T1000 (cell line): ENCODE data around the gene FRMD8.
"Not testable (repeated sequence)": the region's sequence is repeated elsewhere in the genome, so short reads cannot be mapped to it uniquely, and the experiment has no call there.

Experiments used
- DNase-seq: peaks from one replicate; lab custom pipeline; 2025; ENCODE audit warnings: mixed read lengths; lab: John Stamatoyannopoulos, UW

Gene FRMD8

GRCh38 chr11:65435981-65436411 lies 49.6 kb downstream of the FRMD8 start:
- no peak for DNase-seq

GRCh38 chr11:65436412-65437032 lies 50.1 kb downstream of the FRMD8 start:
- DNase-seq, result no peak

DNA sequence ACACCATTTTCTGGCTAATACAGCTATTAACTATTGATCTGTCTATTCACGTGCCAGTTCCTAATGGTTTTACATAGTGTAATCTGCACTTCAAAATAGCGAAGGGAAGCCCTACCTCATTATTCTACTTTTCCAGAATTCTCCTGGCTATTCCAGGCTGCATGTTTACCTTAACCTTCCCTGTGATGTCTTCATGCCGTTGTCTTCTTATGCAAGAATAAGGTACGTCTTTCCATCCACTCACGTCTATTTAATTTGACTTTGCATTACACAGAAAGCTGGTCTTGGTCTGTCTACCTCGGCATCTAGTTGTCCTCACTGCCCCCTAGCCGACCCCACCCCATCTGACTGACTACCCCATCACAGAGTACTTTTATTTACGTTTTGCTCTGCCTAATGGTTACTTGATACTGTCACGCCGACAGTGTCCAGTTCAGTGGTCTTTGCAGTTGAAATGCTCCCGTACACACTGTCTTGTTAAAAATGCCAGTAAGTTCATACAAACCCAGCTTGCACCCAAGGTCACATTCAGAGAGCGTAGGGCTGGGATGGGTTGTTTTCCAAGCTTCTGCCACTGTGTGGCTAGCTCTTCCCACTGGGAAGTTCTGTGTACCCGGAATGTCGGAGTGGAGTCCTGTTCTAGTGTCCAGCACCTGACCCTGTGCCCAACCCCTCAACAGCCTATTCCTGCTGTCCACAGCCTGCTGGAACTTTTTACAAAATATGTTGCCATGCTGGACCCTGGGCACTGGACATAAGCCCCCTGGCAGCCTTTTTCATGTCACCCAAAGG lies 51.2 kb downstream of the FRMD8 start:
- no peak for DNase-seq

DNA sequence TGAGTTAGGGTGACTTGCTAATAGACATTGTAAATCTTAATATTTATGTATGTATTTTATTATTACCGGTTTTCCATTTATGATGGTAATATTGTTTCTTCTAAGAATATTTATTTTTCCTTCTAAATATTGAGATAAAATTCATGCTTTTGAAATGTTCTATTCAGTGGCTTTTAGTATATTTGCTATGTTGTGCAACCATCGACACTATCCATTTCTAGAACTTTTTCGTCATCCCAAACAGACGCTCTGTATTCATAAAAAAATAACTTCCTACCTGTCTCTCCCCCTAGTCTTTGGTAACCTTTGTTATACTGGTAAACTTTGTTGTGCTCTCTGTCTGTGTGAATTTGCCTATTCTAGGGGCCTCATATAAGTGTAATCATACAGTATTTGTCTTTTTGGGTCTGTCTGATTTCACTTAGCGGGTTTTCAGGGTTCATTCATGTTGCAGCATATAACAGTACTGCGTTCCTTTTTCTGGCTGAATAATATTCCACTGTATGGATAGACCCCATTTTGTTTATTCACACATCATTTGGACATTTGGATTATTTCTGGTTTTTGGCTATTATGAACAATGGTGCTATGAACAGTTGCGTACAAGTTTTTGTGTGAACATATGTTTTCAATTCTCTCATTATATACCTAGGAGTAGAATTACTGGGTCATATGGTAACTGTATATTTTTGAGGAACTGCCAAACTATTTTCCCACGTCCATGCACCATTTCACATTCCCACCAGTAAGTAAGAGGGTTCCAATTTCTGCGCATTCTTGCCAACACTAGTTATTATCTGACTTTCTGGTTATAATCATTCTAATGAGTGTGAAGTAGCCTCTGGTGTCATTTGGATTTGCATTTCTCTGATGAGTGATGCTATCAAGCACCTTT lies 52.1 kb downstream of the FRMD8 start:
- DNase-seq, result no peak

DNA sequence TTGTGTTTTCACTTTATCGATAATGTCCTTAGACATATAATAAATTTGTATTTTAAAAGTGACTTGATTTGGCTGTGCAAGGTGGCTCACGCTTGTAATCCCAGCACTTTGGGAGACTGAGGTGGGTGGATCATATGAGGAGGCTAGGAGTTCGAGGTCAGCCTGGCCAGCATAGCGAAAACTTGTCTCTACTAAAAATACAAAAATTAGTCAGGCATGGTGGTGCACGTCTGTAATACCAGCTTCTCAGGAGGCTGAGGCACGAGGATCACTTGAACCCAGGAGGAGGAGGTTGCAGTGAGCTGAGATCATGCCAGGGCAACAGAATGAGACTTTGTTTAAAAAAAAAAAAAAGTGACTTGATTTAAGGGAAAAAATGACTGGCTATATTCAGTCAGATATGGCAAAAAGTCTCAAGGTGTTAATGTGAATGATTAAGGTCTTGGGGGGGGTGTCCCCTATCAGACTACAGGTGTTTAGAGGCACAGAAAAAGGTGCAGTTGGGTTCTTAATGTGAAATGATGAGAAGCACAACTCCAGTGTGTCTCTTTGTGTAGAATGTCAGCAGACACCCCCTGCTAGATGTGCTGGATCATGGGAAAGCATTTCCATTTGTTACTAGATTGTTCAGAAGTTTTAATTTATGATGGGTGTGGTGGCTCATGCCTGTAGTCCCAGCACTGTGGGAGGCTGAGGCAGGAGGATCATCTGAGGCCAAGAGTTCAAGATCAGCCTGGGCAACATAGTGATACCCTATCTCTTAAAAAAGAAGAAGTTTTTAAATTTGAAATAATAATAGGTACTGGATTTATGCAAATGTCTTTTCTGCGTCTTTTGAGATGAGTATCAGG lies 53.1 kb downstream of the FRMD8 start:
- DNase-seq, result no peak

- no peak for DNase-seq
Observed at GRCh38 chr11:65440831-65441499, 54.5 kb downstream of the FRMD8 start.

- DNase-seq, result no peak
Observed at GRCh38 chr11:65442842-65443331, 56.5 kb downstream of the FRMD8 start.

DNA sequence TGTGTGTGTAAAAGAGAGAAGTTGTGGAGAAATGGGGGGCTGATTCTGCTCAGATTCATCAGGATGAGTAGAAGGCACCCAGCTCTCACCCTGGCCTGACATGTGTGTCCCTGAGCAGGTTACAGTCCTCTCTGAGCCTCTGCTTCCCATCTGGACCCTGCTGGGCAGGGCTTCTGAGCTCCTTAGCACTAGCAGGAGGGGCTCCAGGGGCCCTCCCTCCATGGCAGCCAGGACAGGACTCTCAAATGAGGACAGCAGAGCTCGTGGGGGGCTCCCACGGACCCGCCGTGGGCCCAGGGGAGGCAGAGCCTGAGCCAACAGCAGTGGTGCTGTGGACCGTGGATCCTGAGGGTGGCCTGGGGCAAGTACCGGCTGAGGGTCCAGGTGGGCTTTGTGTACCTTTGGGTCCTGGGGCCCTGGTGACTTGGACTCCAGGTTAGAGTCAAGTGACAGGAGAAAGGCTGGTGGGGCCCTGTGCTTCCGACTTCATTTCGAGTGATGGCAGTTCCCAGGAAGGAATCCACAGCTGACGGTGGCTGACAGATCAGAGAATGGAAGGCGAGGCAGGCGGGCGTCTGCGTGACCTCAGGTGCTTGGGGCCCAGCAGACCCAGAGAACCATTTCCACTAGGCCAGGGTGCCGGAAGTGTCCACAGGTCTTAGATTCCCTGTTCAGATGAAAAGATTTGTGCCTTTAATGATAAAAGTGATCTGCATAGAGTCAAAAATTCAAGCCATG lies 58.0 kb downstream of the FRMD8 start:
- DNase-seq, result no peak

DNA sequence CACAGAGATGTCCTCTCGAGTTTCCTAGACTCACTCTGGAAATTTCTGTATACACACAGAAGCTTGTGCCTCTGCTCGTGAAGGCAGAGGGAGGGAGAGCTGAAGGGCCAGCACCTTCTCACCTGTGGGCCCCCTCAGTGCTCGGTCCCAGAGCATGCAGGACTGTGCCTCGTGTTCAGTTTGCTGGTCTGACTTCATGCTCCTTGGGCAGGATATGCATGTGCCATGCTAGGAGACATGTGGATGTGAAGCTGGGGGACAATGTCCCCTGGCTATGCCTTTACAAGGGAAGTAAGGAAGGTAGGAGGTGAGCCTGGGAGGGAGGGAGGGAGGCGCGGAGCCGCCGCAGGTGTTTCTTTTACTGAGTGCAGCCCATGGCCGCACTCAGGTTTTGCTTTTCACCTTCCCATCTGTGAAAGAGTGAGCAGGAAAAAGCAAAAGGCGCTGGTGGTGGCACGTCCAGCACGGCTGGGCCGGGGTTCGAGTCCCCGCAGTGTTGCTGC lies 58.7 kb downstream of the FRMD8 start:
- DNase-seq, result no peak

GRCh38 chr11:65445604-65446445 lies 59.4 kb downstream of the FRMD8 start:
- DNase-seq, result peak; percentile 56

GRCh38 chr11:65446446-65447277 lies 60.2 kb downstream of the FRMD8 start:
- peak; percentile 56 for DNase-seq

GRCh38 chr11:65448074-65448417 lies 61.6 kb downstream of the FRMD8 start:
- no peak for DNase-seq

DNA sequence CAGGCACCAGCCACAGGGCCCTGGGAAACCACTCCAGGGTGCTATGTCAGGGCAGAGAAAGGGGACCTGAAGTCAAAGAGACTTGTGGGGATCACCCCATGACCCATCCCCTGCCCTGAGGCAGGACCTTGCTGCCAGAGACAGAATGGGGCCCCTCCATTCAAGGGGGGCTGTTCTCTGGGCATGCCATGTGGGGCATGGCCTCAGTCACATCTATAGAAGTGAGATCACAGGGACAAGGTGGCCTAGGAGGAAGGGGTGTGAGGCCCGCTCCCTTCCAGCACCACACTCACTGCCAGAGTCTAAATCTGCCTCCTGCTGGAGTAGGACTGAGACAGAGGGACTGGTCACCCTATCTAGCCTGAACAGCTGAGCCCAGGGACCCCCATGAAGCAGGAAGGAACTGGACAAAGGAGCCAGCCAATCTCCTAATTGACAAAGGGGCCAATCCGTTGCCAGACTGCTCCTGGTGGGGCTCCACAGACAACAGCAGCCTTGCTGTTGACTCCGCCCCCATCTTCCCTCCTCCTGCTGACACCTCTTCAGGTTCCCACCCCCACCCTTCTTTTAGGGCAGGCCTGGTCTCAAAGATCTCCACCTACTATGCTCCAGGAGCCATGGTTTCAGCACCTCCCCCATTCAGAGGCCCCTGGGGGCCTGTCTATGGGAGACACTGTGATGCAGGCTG lies 62.1 kb downstream of the FRMD8 start:
- peak; percentile 52 for DNase-seq

DNA sequence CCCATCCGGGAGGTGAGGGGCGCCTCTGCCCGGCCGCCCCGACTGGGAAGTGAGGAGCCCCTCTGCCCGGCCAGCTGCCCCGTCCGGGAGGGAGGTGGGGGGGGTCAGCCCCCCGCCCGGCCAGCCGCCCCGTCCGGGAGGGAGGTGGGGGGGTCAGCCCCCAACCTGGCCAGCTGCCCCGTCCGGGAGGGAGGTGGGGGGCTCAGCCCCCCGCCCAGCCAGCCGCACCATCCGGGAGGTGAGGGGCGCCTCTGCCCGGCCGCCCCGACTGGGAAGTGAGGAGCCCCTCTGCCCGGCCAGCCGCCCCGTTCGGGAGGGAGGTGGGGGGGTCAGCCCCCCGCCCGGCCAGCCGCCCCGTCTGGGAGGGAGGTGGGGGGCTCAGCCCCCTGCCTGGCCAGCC lies 64.9 kb downstream of the FRMD8 start:
- DNase-seq, result not testable (repeated sequence)

GRCh38 chr11:65452259-65452658 lies 65.8 kb downstream of the FRMD8 start:
- not testable (repeated sequence) for DNase-seq

GRCh38 chr11:65452806-65453490 lies 66.5 kb downstream of the FRMD8 start:
- DNase-seq, result no peak

DNA sequence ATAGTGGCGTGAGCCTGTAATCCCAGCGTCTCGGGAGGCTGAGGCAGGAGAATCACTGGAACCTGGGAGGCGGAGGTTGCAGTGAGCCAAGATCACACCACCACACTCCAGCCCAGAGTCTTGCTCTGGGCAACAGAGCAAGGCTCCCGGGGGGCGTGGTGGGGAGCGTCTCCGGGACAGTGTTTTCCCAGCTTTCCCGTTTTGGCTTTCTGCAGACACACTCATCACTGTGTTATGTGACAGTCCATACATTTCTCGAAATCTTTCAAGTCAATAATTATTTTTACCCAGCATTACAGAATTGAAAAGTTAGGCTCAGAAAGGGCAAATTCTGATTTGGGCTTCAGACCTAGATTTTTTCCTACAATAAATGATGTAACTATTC lies 67.9 kb downstream of the FRMD8 start:
- DNase-seq, result no peak
